HG03432 (cell line): ENCODE measurements around the gene SPACA9.

Experiments used
- ATAC-seq: cut with Tn5 transposase; IDR thresholded peaks from one replicate; pipeline ENCODE4 v1.9.1; 2021; ENCODE audit warnings: mild to moderate bottlenecking, moderate library complexity; ENCODE audit not compliant: unreplicated experiment

SPACA9 gene

GRCh38 chr9:132878695-132879456, at the start of gene SPACA9:
SPACA9 (plus strand) TSS chr9:132878898; CDS start chr9:132883948, 5,050 bp downstream.
- ATAC-seq: no peak

GRCh38 chr9:132832171-132832881, 46.4 kb upstream of the SPACA9 start:
- no peak for ATAC-seq

GRCh38 chr9:132833550-132834121, 45.1 kb upstream of the SPACA9 start:
- no peak for ATAC-seq

GRCh38 chr9:132834343-132834742, 44.4 kb upstream of the SPACA9 start:
- no peak for ATAC-seq

GRCh38 chr9:132837501-132838286, 41.0 kb upstream of the SPACA9 start:
- ATAC-seq: no peak

GRCh38 chr9:132838291-132838690, 40.4 kb upstream of the SPACA9 start:
- ATAC-seq: no peak

GRCh38 chr9:132840980-132841379, 37.7 kb upstream of the SPACA9 start:
- ATAC-seq: no peak

GRCh38 chr9:132842124-132843044, 36.3 kb upstream of the SPACA9 start:
- no peak for ATAC-seq

- ATAC-seq: no peak
Observed at GRCh38 chr9:132846109-132846917, 32.4 kb upstream of the SPACA9 start.

- ATAC-seq: no peak
Observed at GRCh38 chr9:132846918-132847515, 31.7 kb upstream of the SPACA9 start.

GRCh38 chr9:132849185-132849706, 29.5 kb upstream of the SPACA9 start:
- ATAC-seq: no peak

GRCh38 chr9:132853482-132853881, 25.2 kb upstream of the SPACA9 start:
- ATAC-seq: no peak

GRCh38 chr9:132854832-132855231, 23.9 kb upstream of the SPACA9 start:
- ATAC-seq: no peak

GRCh38 chr9:132855904-132856303, 22.8 kb upstream of the SPACA9 start:
- ATAC-seq: no peak

- ATAC-seq: no peak
Observed at GRCh38 chr9:132857031-132857430, 21.7 kb upstream of the SPACA9 start.

- ATAC-seq: no peak
Observed at GRCh38 chr9:132857616-132858342, 20.9 kb upstream of the SPACA9 start.

GRCh38 chr9:132858751-132859150, 19.9 kb upstream of the SPACA9 start:
- no peak for ATAC-seq

- ATAC-seq: no peak
Observed at GRCh38 chr9:132861666-132862065, 17.0 kb upstream of the SPACA9 start.
